Ureter (tissue), 1 donor: ENCODE results near the gene ZNF205. TPM values are rescaled to one million over a fixed set of nuclear protein-coding genes. Genes with fewer than 3 reads are reported as not detected.
"Not testable (repeated sequence)": the region's sequence is repeated elsewhere in the genome, so short reads cannot be mapped to it uniquely, and the experiment has no call there.

Experiments
- DNase-seq: peaks from one replicate; pipeline ENCODE4 v3.0.0-alpha.2; 2020; ENCODE audit warnings: low spot score
- total RNA-seq: library from RNA; stranded (reverse); gene quantifications from one replicate; pipeline ENCODE4 v1.2.4, GENCODE V29; 2023
- donor health status: DM: yes; HTN: yes; CAD: no.

ZNF205 gene
- total RNA-seq, result 8.2 TPM

- peak; percentile 78 for DNase-seq
These were observed at the start of gene ZNF205 for GRCh38 chr16:3112058-3112880. Gene ZNF205 (plus strand): TSS chr16:3112586. CDS start chr16:3113431, 845 bp downstream.

GRCh38 chr16:3063625-3064386 is 48.6 kb upstream of the ZNF205 start:
- no peak for DNase-seq

GRCh38 chr16:3065069-3065741 is 47.2 kb upstream of the ZNF205 start, which contains the start of gene IL32:
Gene IL32 (plus strand): TSS chr16:3065640. CDS start chr16:3065812, 172 bp downstream.
- no peak for DNase-seq

DNA sequence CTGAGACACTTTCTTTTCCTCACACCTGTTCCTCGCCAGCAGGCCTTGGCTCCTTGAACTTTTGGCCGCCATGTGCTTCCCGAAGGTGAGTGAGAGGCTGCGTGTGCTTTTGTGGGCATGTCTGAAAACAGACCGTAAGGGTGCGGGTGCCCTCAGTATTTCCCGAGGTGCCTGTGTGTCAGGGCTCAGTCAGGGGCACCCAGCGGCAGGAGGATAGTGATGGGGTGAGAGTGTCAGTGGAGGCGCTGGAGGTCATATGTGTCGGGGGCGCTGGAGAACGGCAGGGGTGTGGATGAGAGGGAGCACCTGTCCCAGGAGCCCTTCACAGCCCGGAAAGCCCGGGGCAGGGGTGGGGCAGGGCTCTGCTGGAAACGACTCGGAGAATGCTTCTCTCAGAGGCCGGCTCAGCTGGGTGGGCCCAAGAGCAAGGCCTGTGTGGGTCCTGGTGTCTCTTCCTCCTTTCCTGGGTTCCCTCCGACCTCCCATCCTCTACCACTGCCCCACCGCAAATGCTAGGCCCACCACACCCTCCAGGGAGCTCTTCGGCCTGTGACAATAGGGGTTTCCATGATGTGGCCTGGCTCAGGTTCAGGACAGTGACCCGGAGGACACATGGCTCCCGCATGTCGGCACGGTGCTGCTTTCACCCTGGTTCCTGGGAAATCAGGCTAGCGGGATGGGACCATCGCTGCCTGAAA is 46.5 kb upstream of the ZNF205 start:
- no peak for DNase-seq

DNA sequence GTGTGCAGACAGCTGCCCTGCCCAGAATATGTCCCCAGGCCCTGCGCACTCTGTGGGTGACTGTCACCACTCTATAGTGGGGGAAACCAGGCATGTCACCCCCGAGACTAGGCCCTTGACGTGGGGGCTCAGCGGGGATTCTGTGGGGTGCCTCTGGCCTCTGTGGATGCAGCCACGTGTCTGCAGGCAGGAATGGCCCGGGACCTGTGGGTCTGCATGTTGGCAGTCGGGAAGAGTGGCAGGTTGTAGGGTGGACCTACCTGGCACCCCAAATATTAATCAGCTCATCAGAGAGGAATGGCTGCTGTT is 46.0 kb upstream of the ZNF205 start:
- DNase-seq, result no peak

DNA sequence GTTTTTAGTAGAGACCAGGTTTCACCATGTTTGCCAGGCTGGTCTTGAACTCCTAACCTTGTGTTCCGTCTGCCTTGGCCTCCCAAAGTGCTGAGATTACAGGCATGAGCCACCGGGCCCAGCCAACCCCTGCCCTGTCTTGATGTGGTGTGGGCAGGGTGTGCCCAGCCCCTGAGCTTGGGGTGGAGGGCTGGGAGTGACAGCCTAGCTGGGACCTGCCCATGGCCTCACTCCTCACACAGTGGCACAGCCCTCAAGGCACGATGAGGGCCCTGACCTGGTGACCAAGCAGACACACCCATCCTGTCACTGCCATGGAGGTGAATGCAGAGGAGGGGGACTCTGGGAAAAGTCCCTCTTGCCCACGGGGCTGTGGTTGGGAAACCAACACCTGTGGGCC is 43.9 kb upstream of the ZNF205 start:
- no peak for DNase-seq

- not testable (repeated sequence) for DNase-seq
These were observed 43.2 kb upstream of the ZNF205 start for GRCh38 chr16:3069146-3069545.

DNA sequence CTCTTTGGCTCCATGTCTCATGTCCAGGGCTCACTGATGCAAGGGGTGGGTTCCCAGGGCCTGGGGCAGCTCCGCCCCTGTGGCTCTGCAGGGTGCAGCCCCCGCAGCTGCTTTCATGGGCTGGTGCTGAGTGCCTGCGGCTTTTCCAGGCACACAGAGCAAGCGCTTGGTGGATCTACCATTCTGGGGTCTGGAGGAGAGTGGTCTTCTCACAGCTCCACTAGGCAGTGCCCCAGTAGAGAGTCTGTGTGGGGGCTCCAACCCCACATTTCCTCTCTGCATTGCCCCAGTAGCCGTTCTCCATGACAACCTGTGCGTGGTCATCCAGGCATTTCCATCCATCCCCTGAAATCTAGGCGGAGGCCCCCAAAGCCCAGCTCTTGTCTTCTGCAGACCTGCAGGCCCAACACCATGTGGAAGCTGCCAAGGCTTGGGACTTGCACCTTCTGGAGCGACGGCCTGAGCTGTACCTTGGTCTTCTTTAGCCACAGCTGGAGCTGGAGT is 41.7 kb upstream of the ZNF205 start:
- no peak for DNase-seq

GRCh38 chr16:3071655-3072054 is 40.7 kb upstream of the ZNF205 start:
- no peak for DNase-seq

GRCh38 chr16:3072148-3072547 is 40.2 kb upstream of the ZNF205 start:
- DNase-seq, result not testable (repeated sequence)

DNA sequence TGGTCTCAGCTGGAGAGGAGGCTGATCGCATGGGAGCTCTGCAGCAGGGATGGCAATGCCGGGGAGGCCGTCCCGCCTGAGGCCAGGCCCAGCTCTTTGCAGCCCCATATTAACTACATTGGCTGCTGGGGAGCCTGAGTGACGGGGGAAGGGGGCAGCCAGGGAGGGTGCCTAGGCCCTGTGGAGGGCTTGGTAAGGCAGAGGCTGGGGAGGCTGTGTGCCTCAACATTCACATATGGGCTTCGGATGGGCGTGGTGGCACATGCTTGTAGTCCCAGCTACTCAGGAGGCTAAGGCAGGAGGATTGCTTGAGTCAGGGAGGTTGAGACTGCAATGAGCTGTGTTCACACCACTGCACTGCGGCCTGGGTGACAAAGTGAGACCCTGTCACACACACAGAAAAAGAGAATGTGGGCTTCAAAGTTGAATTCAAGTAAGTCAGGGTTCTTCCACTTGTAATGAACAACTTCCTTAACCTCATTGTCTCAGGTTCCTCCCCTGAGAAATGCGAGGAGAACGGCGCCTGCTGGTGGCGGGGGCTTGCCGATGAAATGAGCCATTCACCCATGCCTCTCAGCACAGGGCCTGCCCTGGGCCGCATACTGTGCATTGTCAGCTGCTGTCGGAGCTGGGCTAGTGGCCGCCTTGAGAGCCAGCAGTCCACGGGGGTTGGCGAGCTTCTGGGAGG is 39.7 kb upstream of the ZNF205 start:
- not testable (repeated sequence) for DNase-seq

DNA sequence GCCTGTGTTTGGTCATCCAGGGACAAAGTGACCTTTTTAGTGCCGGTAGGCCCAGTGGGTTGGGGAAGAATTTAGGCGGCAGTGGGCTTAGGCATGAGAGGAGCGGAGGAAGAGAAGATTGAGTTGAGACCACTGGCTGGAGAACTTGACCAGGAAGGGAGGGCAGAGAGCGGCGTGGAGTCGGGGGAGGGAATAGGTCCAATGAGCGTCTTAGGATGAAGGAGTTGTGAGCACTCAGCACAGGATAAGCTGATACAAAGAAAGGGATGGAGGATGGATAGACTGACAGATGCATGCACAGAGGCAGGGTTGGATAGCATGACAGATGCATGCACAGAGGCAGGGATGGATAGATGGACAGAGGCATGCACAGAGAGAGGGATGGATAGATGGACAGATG is 38.9 kb upstream of the ZNF205 start:
- DNase-seq, result no peak

- DNase-seq, result no peak
These were observed 37.4 kb upstream of the ZNF205 start for GRCh38 chr16:3074860-3075522.

DNA sequence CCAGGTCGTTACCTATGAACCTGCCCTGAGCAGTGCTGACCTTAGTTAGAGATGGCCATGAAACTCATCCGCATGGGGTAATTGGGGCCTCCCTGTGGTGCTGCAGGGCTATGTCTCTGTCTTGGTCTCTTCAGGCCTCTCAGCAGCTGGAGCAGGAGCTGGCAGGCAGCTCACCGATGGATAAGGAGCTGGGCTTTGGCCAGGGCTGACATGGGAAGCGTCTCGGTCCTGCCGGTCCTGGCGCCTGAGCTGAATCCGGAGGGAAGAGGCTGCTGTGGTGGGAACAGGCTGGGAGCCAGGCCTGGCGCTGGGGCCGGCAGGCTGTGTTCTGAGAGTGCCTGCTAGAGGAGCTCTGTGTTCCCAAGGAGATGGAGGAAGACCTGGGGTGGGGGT is 36.9 kb upstream of the ZNF205 start:
- no peak for DNase-seq

DNA sequence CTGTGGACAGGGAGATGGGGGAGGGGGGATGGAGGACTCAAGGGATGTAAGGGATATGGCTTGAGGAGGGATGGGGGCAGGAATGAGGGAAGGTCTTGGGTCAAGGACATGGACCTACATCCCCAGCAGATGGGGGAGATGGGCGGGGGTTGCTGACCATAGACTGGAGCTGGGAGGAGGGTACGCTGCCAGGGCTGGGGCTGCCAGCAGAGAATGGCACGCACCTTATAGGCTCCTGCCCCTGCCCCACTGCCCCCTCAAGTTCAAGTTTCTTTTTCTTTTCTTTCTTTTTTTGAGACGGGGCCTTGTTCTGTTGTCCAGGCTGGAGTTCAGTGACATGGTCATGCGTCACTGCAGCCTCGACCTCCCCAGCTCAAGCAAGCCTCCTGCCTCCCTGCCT is 36.4 kb upstream of the ZNF205 start:
- DNase-seq, result not testable (repeated sequence)

GRCh38 chr16:3076577-3076976 is 35.8 kb upstream of the ZNF205 start:
- DNase-seq, result no peak

- DNase-seq, result no peak
These were observed 32.4 kb upstream of the ZNF205 start for GRCh38 chr16:3080024-3080423.

- not testable (repeated sequence) for DNase-seq
These were observed 30.4 kb upstream of the ZNF205 start for GRCh38 chr16:3081957-3082356.

DNA sequence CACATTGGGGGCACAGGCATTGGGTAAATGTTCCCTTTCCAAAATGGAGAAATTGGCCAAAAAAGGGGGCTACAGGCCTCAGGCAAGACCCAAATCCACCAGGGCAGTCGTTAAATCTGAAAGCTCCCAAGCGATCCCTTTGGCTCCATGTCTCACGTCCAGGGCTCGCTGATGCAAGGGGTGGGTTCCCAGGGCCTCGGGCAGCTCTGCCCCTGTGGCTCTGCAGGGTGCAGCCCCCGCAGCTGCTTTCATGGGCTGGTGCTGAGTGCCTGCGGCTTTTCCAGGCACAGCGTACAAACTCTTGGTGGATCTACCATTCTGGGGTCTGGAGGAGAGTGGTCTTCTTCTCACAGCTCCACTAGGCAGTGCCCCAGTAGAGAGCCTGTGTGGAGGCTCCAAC is 29.0 kb upstream of the ZNF205 start:
- not testable (repeated sequence) for DNase-seq

GRCh38 chr16:3084491-3084890 is 27.9 kb upstream of the ZNF205 start:
- no peak for DNase-seq
